Stimulated activated naive CD8-positive, alpha-beta T cell treated with anti-CD3 and anti-CD28 coated beads, Interleukin-15, amount 100 ng/mL, for 72 hours (primary cell): ENCODE measurements around the gene PRAMEF33.
"Not testable (repeated sequence)": the region's sequence is repeated elsewhere in the genome, so short reads cannot be mapped to it uniquely, and the experiment has no call there.

ENCODE experiments used
- ATAC-seq: fragments of 150-1000 bp; cut with Tn5 transposase; 2 replicates; pipeline ENCODE4 v1.10.0; 2021; ENCODE audit warnings: mild to moderate bottlenecking, moderate library complexity
- DNase-seq, 2 donors: peaks; one replicate each; pipeline ENCODE4 v3.0.0; 2021 to 2022
- H3K27ac Mint-ChIP-seq, 2 donors: one replicate each; pipeline ENCODE4 v1.8.0; 2022; ENCODE audit warnings: mild to moderate bottlenecking in 2 of 2, mixed read lengths in 2 of 2, moderate library complexity in 2 of 2
- H3K27me3 Mint-ChIP-seq: one replicate; pipeline ENCODE4 v1.8.0; 2022; ENCODE audit warnings: mixed read lengths
- H3K4me1 Mint-ChIP-seq: one replicate; pipeline ENCODE4 v1.8.0; 2022; ENCODE audit warnings: mild to moderate bottlenecking, mixed read lengths
- H3K4me3 Mint-ChIP-seq, 2 donors: one replicate each; pipeline ENCODE4 v1.8.0; 2022; ENCODE audit warnings: mild to moderate bottlenecking in 2 of 2, mixed read lengths in 2 of 2, moderate library complexity in 1 of 2
- H3K9me3 Mint-ChIP-seq, 2 donors: one replicate each; pipeline ENCODE4 v1.8.0; 2022; ENCODE audit warnings: mixed read lengths in 2 of 2

PRAMEF33 gene, protein sequence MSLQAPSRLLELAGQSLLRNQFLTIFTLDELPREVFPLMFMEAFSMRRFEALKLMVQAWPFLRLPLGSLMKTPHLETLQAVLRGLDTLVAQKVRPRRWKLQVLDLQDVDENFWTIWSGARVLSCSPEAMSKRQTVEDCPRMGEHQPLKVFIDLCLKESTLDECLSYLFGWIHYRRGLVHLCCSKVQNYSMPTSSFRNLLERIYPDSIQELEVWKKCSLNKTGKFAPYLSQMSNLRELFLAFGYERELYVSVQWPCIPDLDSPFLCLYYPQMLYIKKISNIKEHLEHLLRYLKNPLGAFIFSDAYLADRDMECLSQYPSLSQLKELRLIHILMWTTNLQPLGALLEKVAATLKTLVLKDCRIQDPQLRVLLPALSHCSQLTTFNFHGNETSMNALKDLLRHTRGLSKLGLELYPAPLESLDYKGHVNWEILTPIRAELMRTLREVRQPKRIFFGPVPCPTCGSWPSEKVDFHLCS

GRCh38 chr1:13303239-13303638 is at the start of gene PRAMEF33:
PRAMEF33 (plus strand) TSS chr1:13303539; CDS start chr1:13305955, 2,416 bp downstream.
- not testable (repeated sequence) for ATAC-seq, H3K4me3 Mint-ChIP-seq, DNase-seq

DNA sequence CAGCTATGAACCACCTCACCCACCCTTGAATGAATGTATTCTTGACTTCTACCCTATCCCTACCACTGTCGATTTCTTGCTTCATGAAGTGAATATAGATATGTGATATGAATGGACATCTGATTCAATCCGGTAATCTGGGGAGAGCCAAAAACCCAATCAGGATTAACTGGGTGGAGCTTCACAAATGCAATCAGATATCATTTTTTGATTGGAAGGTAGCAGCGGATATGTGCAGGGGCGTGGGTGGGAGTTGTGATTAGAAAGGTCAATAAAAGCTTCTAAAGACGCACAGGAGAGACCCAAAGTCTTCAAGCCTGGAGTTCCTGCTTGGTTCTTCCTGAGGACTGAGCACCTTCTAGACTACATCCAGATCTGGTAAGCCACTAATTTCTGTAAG is 49.4 kb upstream of the PRAMEF33 start, which contains the start of gene PRAMEF5:
Gene PRAMEF5, plus strand, starts transcription at position 301 of the 400 bp plus-strand sequence. CDS start 5,071 bp downstream, outside the sequence.
- H3K27ac Mint-ChIP-seq, ATAC-seq, H3K9me3 Mint-ChIP-seq, H3K4me1 Mint-ChIP-seq, H3K4me3 Mint-ChIP-seq, DNase-seq, H3K27me3 Mint-ChIP-seq: not testable (repeated sequence)

More at GRCh38 chr1:13303239-13303638, at the start of gene PRAMEF33:
- H3K4me1 Mint-ChIP-seq, H3K9me3 Mint-ChIP-seq, H3K27ac Mint-ChIP-seq, H3K27me3 Mint-ChIP-seq: not testable (repeated sequence)

DNA sequence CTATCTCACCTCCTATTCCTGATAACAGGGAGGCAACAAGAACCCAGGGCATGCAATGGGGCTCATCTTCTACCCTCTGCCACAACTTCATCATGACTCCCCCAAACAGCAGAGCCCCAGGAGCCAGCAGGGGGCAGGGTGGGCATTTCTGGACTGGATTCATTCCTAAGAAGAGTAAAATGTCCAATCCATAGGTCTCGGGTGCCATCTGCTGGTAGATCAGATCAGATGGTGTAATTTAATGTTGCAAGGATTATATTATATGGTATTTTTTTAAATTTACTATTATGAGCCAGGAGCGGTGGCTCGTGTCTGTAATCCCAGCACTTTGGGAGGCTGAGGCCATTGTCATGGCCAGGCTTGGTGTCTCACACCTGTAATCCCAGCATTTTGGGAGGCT is 38.2 kb upstream of the PRAMEF33 start:
- not testable (repeated sequence) for H3K27me3 Mint-ChIP-seq, DNase-seq, H3K9me3 Mint-ChIP-seq, H3K27ac Mint-ChIP-seq, H3K4me3 Mint-ChIP-seq, H3K4me1 Mint-ChIP-seq
- peak; percentile 35 for ATAC-seq

DNA sequence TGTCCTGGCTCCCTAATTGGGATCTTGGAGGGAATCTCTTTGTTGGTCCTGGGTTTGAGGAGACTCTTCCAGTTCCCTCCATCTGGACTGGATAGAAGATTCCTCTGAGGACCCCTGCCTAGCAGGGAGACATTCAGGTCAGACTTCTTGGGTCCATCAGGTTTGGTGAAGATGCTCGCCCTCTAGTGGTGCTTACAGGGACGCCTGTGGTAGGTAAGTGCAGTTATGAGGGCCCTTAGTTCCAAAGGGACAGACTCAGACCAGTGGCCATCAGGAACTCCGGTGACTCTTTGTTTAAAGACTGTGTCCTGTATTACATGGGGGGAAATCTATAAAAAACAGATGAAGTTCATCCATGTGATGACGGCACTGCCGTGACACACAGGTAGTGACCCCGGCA is 26.3 kb upstream of the PRAMEF33 start:
- H3K27me3 Mint-ChIP-seq, ATAC-seq: not testable (repeated sequence)

DNA sequence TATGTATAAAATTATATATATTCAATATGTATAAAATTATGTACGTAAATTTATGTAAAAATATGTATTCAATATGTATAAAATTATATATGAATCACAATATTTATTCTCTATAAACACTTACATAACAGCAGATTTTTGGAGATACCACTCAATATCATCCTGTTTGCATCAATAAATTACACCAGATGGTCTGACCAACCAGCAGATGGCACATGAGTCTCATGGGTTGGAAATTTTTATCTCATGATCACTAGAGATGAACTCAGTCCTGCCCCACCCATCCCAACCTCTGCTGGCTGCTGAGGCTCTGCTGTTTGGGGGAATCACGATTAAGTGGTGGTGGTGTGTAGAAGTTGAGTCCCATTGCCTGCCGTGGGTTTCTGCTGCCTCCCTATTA is 23.7 kb upstream of the PRAMEF33 start:
- not testable (repeated sequence) for H3K4me1 Mint-ChIP-seq, H3K9me3 Mint-ChIP-seq, DNase-seq, H3K27ac Mint-ChIP-seq, H3K27me3 Mint-ChIP-seq, H3K4me3 Mint-ChIP-seq, ATAC-seq

More for the DNA sequence above, 26.3 kb upstream of the PRAMEF33 start:
- not testable (repeated sequence) for H3K27ac Mint-ChIP-seq, H3K9me3 Mint-ChIP-seq, H3K4me3 Mint-ChIP-seq, H3K4me1 Mint-ChIP-seq, DNase-seq

DNA sequence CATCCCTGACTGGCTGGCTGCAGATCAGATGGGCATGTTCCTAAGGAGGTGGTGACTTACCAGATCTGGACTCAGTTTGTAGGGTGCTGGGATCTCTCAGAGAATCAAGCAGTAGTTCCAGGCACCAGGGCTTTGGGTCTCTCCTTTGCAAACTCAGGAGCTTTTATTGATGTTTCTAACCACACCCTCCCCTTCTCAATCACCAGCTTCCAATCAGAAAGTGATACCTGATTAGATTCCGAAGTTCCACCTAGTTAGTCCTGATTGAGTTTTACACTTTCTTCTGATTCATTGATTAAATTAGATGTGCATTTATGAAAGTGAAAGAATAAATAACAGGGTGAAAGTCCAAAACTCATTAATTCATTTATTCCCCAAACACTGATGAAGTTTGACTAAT is 18.3 kb upstream of the PRAMEF33 start, which contains the start of gene PRAMEF8:
Gene PRAMEF8, minus strand, starts transcription at position 101 of the 400 bp plus-strand sequence. CDS start 1,046 bp downstream, outside the sequence.
- not testable (repeated sequence) for H3K27ac Mint-ChIP-seq, DNase-seq, H3K9me3 Mint-ChIP-seq, H3K4me3 Mint-ChIP-seq, ATAC-seq, H3K4me1 Mint-ChIP-seq, H3K27me3 Mint-ChIP-seq

DNA sequence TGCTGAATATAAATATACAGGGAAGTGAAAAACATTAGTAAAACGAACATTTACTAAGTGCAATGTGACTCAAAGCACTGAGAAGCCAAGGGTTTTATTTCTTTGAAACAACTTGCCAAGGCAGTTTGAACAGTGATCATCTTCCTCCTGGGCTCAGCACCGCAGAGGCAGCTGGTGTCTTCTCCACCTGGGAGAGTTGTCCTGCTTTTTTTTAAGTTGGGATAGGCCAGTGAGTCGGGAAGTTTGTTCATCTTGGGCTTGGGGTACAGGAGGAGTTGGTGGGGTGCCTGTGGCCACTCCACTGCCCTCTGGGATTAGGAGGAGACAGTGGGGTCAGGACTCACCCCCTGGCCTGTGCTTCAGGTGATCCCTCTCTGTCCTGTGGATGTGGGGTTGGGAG is 14.3 kb upstream of the PRAMEF33 start:
- H3K9me3 Mint-ChIP-seq, ATAC-seq, H3K4me1 Mint-ChIP-seq: not testable (repeated sequence)

DNA sequence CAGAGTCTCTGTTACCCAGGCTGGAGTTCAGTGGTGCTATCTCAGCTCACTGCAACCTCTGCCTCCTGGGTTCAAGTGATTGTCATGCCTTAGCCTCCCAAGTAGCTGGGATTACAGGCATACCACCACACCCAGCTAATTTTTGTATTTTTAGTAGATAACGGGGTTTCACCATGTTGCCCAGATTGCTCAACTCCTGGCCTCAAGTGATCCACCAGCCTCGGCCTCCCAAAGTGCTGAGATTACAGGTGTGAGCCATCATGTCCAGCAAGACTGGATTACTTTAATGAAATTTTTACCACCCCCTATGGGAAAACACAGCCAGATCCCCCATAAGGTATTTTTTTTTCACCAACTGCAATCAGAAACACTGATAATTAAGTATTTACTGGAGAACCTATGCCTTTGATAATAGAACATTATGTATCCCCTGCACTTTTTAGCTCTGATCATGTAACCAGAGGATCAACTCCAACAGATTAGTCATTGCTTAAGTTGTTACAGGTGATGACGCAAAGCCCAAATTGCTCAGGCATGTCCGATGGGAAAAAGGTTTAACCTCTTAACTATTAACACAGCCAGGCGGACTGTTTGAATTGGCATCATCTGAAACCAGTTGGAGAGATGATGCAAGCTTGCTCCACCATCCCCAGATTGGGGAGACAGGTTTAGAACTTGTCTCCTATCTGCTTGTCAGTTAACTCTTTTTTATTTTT is 6.0 kb upstream of the PRAMEF33 start:
- H3K4me3 Mint-ChIP-seq, H3K4me1 Mint-ChIP-seq, ATAC-seq, H3K27me3 Mint-ChIP-seq, DNase-seq, H3K9me3 Mint-ChIP-seq, H3K27ac Mint-ChIP-seq: not testable (repeated sequence)

More for the DNA sequence above, 14.3 kb upstream of the PRAMEF33 start:
- not testable (repeated sequence) for H3K27ac Mint-ChIP-seq, H3K27me3 Mint-ChIP-seq, H3K4me3 Mint-ChIP-seq, DNase-seq

GRCh38 chr1:13298699-13299098 is 4.6 kb upstream of the PRAMEF33 start:
- ATAC-seq, H3K27me3 Mint-ChIP-seq, H3K4me1 Mint-ChIP-seq, H3K27ac Mint-ChIP-seq, H3K9me3 Mint-ChIP-seq, H3K4me3 Mint-ChIP-seq, DNase-seq: not testable (repeated sequence)

GRCh38 chr1:13302197-13302596 is 1.1 kb upstream of the PRAMEF33 start:
- H3K27ac Mint-ChIP-seq, ATAC-seq, H3K27me3 Mint-ChIP-seq, H3K4me3 Mint-ChIP-seq, DNase-seq, H3K9me3 Mint-ChIP-seq, H3K4me1 Mint-ChIP-seq: not testable (repeated sequence)

DNA sequence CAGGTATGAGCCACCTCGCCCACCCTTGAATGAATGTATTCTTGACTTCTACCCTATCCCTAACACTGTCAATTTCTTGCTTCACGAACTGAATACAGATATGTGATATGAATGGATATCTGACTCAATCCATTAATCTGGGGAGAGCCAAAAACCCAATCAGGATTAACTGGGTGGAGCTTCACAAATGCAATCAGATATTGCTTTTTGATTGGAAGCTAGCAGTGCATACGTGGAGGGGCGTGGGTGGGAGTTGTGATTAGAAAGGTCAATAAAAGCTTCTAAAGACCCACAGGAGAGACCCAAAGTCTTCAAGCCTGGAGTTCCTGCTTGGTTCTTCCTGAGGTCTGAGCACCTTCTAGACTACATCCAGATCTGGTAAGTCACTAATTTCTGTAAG is 11.9 kb downstream of the PRAMEF33 start, which contains the start of gene PRAMEF15:
Gene PRAMEF15, plus strand, starts transcription at position 301 of the 400 bp plus-strand sequence. CDS start 2,827 bp downstream, outside the sequence.
- not testable (repeated sequence) for H3K27ac Mint-ChIP-seq, H3K27me3 Mint-ChIP-seq, H3K9me3 Mint-ChIP-seq, DNase-seq, H3K4me3 Mint-ChIP-seq, ATAC-seq, H3K4me1 Mint-ChIP-seq

GRCh38 chr1:13342496-13342895 is 39.2 kb downstream of the PRAMEF33 start:
- not testable (repeated sequence) for H3K4me1 Mint-ChIP-seq, ATAC-seq, H3K9me3 Mint-ChIP-seq, DNase-seq, H3K27ac Mint-ChIP-seq, H3K27me3 Mint-ChIP-seq, H3K4me3 Mint-ChIP-seq

DNA sequence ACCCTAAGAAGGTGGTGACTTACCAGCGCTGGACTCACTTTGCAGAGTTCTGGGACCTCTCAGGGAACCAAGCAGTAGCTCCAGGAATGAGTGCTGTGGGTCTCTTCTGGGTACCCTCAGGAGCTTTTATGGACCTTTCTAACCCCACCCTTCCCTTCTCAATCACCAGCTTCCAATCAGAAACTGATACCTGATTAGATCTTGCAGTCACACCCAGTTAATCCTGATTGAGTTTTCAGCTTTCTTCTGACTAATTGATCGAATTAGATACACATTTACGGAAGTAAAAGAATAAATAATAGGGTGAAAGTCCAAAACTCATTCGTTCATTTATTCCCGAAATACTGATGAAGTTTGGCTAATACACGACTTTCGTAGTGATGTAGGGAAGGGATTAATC is 43.7 kb downstream of the PRAMEF33 start, which contains the start of gene PRAMEF14:
Gene PRAMEF14, minus strand, starts transcription at position 101 of the 400 bp plus-strand sequence. CDS start 1,820 bp downstream, outside the sequence.
- H3K27me3 Mint-ChIP-seq, DNase-seq, H3K9me3 Mint-ChIP-seq, H3K4me1 Mint-ChIP-seq, H3K27ac Mint-ChIP-seq, ATAC-seq, H3K4me3 Mint-ChIP-seq: not testable (repeated sequence)

DNA sequence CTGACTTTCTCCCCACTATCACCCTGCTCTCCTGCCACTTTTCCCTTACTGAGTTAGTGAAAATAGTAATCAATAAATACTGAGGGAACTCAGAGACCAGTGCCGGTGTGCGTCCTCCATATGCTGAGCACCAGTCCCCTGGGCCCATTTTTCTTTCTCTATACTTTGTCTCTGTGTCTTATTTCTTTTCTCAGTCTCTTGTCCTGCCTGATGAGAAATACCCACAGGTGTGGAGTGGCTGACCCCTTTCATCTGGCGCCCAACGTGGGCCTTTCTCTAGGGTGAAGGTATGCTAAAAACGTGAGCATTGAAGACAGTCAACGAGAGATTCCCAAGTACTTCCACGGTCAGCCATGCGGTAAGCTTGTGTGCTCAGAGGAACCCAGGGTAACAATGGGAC is 50.1 kb downstream of the PRAMEF33 start:
- H3K4me1 Mint-ChIP-seq, H3K4me3 Mint-ChIP-seq, ATAC-seq, H3K27me3 Mint-ChIP-seq, H3K27ac Mint-ChIP-seq, DNase-seq, H3K9me3 Mint-ChIP-seq: not testable (repeated sequence)

- H3K27me3 Mint-ChIP-seq, H3K4me3 Mint-ChIP-seq, DNase-seq, H3K9me3 Mint-ChIP-seq, H3K27ac Mint-ChIP-seq, H3K4me1 Mint-ChIP-seq, ATAC-seq: not testable (repeated sequence)
Observed at GRCh38 chr1:13354475-13354874, 51.1 kb downstream of the PRAMEF33 start.
